Measurements from ENCODE around the gene DAB2IP. TPM values are rescaled to one million over a fixed set of nuclear protein-coding genes. Genes with fewer than 3 reads are reported as not detected.

The DAB2IP gene
- total and polyA plus RNA-seq, 2 of the 4 experiments (the other 2 are of a cell fraction) = 5.6 to 17.2 TPM

DNA sequence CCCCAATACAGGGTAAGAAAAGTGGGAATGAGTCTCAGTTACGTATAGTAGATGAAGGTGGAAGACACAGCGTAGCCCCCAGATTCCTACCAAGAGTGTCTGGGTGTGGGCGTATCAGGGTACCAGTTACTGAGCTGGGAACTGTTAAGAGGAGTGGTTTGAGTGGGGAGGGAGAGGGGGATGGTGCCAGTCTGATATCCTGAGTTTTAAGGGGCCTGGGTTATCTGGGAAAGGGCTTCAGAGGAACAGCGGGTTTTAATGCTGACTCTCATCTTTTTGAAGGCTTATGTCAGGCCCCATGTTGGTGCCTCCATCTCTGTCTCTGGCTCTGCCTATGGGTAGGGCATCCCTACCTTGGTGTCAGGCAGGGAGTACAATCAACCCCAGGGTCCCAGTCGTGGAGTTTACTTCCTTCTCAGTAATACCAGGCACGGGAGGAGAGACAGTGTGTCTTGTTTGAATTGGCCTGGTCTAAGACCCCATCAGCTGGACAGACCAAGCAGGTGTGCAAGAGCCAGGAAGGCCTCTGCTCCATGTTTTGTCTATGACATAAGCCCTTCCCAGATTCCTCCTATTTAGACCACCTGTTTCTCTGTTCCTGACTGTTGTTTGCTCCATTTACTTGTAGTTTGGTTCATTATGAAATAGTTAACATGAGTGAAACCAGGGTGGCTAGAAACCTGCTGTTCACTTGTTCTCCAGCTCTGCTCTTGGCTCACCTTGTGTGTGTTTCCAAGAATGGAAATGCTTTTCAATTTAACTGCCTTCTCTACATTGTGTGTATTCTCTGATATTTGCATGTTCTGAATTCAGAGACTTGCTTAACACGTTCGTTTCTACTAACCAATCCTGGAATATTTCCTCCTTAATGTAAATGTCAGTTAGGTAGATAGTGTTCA is 125.6 kb downstream of the DAB2IP start (continued):
- no peak for TF ChIP-seq CHD1 (IDR thresholded peaks at IDR 0.05; ENCODE audit: low read depth, low read length)

DNA sequence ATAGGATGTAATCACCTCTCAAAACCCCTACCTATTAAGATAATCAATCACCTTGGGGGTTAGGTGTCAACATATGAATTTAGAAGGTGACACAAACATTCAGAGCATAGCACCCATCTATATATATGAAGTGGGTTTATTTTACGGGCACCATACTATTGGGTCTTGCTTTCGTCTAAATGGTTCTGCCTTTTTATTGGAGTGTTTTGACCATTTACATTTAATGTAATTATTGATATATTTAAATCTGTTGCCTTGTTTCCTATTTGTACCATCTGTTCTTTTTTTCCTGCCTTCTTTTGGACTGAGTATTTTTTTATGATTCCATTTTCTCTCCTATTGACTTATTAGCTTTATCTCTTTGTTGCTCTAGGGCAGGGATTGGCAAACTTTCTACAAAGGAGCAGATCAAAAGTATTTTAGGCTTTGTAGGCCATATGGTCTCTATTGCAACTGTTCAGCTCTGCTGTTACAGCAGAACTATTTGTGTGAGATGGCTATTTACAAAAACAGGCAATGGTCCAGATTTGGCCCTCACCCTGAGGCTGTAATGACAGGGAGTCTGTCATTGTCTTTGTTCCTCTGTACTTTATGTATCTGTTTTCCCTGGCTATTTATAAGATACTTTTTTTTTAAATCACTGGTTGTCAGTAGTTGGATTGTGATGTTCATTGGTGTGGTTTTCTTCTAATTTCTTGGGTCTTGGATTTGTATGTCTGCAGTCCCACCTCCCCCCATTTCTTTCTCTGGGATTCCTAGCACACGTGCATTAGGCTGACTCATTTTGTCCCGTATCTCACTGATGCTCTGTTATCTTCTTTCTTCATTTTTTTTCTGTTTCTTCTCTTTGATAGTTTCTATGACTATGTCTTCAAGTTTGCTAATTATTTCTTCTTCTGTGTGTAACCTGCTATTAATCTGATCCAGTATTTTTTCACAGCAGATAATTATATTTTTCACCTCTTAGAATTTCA is 127.1 kb downstream of the DAB2IP start:
- DNase-seq (peak; percentile 60), ATAC-seq (ENCODE audit: low read depth) (peak; percentile 21; the same call in 1 of the 2 replicates)
- Histone ChIP-seq H2BK15ac (ENCODE audit: low read depth, low read length) (no peak overlapping the region), H3K23ac (ENCODE audit: low read depth, low read length) (no peak overlapping the region), H3K4me1 (ENCODE audit: control insufficient read depth, insufficient read depth, low read length) (no peaks in the 10 kb centered on the region), H3K18ac (ENCODE audit: low read depth, low read length) (no peak overlapping the region), H2BK20ac (ENCODE audit: low read depth, low read length) (no peak overlapping the region), H2AK5ac (ENCODE audit: low read depth, low read length) (no peak overlapping the region), H3K27ac (ENCODE audit: insufficient read depth, low read length) (no peak overlapping the region), H2AFZ (replicated peaks; ENCODE audit: low read length, poor library complexity) (no peak overlapping the region), H2AK9ac (replicated peaks; ENCODE audit: low read depth, low read length, poor library complexity) (no peak overlapping the region), H2BK5ac (ENCODE audit: low read depth, low read length, poor library complexity, severe bottlenecking) (no peak overlapping the region), H3K14ac (replicated peaks; ENCODE audit: low read depth, low read length) (no peak overlapping the region), H4K20me1 (ENCODE audit: insufficient read depth, low read length) (no peaks in the 10 kb centered on the region; the same call in 1 of the 2 replicates), H3K56ac (ENCODE audit: extremely low read depth, insufficient read depth, low read length) (no peak overlapping the region), H4K91ac (ENCODE audit: insufficient read depth, low read depth, low read length) (no peak overlapping the region), H3K4me2 (ENCODE audit: low read depth, low read length) (no peak overlapping the region), H3K27me3 (ENCODE audit: control insufficient read depth, insufficient read depth, low read length) (no peaks in the 10 kb centered on the region), H3K4me3 (ENCODE audit: insufficient read depth, low read depth, low read length) (no peak overlapping the region), H3K79me1 (ENCODE audit: low read depth in 1 of 2, low read length in 2 of 2) (peaks cover 0 to 7% of the 10 kb centered on the region in 2 experiments; a peak in 1 of 4 replicates), H2BK120ac (ENCODE audit: low read depth, low read length) (no peak overlapping the region), H3K36me3 (ENCODE audit: control insufficient read depth, insufficient read depth, low read length) (peaks cover 69% of the 10 kb centered on the region), H3K9me1 (ENCODE audit: insufficient read depth, low read length) (no peaks in the 10 kb centered on the region), H4K8ac (ENCODE audit: low read depth in 2 of 2, low read length in 2 of 2) (no peak overlapping the region), H3K4ac (ENCODE audit: low read depth, low read length) (no peak overlapping the region), H3K9ac (ENCODE audit: low read depth, low read length) (no peak overlapping the region), H4K5ac (ENCODE audit: low read depth, low read length) (no peak overlapping the region), H3K9me3 (ENCODE audit: control insufficient read depth, insufficient read depth, low read length) (0 out of 2 replicates have a peak, but pooled peaks cover 3% of the 10 kb centered on the region)
- no TSS peak for BruUV-seq (replicated peaks)
- WGBS, 2 experiments (ENCODE audit: extremely low coverage in 2 of 2, insufficient read length in 1 of 2) = no CpG with 5 or more reads among the region's 4 CpGs
- in situ Hi-C loops (cut with MboI; ENCODE audit: low sequenced_read_pairs) = no loop called here
- dilution Hi-C loops (cut with HindIII; ENCODE audit: low sequenced_read_pairs, unreplicated experiment) = no loop called here
- CTCF ChIA-PET = no interaction called here
- POLR2A ChIA-PET (ENCODE audit: unreplicated experiment) = no interaction called here
- TF ChIP-seq BHLHE40 (IDR thresholded peaks at IDR 0.05; ENCODE audit: low read depth, low read length) = peak; percentile 95
- no peak for TF ChIP-seq POLR2A (IDR thresholded peaks at IDR 0.05; ENCODE audit: low read depth, low read length)
- intact Hi-C loops (cut with micrococcal nuclease) = no loop called here
